PC-3 (cell line): ENCODE measurements around the gene LRBA.

Experiments
- EZH2 ChIP-seq: fragments of 300-600 bp; sonication (generic); IDR thresholded peaks from one replicate; pipeline ENCODE4 v1.6.1; 2017; ENCODE audit warnings: antibody characterized with exemption, mild to moderate bottlenecking, low read length; ENCODE audit not compliant: unreplicated experiment
- EZH2phosphoT487 ChIP-seq: fragments of 300-600 bp; sonication (generic); IDR thresholded peaks from 2 replicates; pipeline ENCODE4 v1.6.1; 2018; ENCODE audit warnings: mild to moderate bottlenecking, antibody characterized with exemption, low read length, borderline replicate concordance
- TF ChIP-seq, protein P1 (sequence below): fragments of 300-600 bp; sonication (generic); conservative IDR thresholded peaks from 2 replicates; pipeline ENCODE4 v1.5.1; 2017; ENCODE audit warnings: antibody characterized with exemption, low read depth, mild to moderate bottlenecking, low read length

DNA sequence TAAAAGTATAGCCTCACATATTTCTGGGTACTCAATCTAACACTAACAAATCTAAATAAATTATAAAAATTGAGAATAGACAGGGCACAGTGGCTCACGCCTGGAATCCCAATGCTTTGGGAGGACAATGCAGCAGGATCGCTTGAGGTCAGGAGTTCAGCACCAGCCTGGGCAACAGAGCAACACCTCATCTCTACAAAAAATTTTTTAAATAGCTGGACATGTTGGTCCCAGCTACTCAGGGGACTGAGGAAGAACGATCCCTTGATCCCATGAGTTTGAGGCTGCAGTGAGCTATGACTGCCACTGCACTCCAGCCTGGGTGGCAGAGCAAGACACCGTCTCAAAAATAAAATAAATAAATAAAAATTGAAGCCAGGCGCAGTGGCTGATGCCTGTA is 192.7 kb downstream of the LRBA start:
- TF ChIP-seq, protein P1, sequence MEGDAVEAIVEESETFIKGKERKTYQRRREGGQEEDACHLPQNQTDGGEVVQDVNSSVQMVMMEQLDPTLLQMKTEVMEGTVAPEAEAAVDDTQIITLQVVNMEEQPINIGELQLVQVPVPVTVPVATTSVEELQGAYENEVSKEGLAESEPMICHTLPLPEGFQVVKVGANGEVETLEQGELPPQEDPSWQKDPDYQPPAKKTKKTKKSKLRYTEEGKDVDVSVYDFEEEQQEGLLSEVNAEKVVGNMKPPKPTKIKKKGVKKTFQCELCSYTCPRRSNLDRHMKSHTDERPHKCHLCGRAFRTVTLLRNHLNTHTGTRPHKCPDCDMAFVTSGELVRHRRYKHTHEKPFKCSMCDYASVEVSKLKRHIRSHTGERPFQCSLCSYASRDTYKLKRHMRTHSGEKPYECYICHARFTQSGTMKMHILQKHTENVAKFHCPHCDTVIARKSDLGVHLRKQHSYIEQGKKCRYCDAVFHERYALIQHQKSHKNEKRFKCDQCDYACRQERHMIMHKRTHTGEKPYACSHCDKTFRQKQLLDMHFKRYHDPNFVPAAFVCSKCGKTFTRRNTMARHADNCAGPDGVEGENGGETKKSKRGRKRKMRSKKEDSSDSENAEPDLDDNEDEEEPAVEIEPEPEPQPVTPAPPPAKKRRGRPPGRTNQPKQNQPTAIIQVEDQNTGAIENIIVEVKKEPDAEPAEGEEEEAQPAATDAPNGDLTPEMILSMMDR, result no peak
- TF ChIP-seq EZH2phosphoT487, result no peak
- no peak for TF ChIP-seq EZH2
